CD4-positive, alpha-beta T cell treated with Interferon gamma for 1 hour (primary cell): ENCODE data around the gene VASH1.

Experiments
- DNase-seq: peaks from one replicate; pipeline ENCODE4 v3.0.0-alpha.2; 2020

The VASH1 gene

GRCh38 chr14:76772300-76773187 is 11.3 kb downstream of the VASH1 start:
- no peak for DNase-seq

GRCh38 chr14:76773188-76773885 is 12.1 kb downstream of the VASH1 start:
- peak; percentile 68 for DNase-seq

DNA sequence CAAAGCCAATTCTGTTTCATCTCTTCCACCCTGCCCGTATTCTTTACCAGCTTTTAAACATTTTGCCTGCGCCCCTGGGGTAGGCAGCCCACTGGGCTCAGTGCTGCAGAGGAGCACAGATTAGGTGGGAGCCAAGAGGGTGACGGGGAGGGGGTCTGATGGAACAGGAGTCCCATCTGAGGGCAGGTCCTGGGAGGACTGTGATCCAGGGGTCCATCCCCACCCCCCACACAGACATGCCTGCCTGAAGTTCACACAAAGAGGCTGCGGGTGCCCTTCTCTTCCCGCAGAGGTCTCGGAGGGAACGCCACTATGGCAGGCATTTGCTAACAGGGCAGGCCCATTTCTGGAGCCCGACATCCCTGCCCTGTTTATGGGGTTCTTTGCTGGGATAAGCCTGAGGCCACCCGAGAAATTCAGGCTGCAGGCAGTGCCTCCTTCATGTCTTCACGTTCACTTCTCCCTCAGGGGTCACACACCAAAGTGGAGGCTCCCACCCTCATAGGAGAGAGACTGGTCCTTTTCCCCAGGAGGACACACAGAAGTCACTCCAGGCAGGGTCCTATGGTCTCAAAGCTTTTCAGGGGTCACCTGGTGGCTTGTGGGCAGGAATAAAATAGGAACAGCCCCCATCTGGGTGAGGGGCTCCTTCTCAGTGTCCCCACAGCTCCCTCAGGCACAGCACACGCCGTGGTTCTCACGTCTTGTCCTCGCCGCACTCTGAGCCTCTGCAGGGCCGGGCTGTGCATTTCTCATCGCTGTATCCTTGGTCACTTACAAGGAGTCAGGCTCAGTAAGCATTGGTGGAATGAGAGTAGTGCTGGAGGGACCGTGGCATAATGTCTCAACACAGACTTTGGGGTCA is 12.9 kb downstream of the VASH1 start:
- DNase-seq = no peak

DNA sequence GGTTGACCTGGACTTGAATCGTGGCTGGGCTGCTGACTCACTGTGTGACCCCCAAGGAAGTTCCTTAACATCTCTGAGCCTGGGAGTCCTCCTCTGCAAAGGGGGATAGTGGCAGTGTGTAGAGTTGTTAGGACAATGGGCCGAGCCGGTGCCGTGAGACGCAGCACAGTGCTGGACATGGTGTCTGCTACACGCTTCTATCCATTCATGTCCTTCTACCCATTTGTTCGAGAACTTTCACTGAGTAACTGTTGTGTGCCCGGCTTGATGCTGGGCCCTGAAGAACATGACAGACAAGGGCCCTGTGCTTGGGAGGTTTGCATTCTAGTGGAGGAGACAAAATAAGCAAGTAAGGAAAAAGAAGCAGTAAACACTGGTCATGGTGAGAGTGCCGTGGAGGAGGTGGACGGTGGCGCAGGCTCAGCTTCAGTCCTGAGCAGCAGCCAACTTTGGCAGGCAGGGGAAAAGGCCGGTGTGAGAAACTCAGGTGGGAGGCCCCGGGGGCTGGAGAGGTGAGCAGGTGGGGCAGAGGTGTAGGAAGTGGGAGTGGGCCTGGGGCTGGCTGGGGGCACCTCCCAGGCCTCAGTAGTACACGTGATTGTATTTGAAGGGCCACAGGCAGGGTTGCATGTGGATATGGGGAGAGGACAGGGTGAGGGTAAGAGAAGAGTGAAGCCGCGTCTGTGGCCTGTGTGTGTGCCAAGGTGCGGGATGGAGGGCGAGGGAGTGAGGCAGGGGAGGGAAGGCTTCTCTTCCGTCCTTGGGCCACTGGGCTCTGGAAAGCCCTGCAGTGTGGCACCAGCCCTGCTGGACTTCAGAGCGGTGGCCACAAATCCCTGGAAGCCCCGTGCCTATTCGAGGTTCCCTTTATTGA is 13.8 kb downstream of the VASH1 start:
- DNase-seq = no peak

DNA sequence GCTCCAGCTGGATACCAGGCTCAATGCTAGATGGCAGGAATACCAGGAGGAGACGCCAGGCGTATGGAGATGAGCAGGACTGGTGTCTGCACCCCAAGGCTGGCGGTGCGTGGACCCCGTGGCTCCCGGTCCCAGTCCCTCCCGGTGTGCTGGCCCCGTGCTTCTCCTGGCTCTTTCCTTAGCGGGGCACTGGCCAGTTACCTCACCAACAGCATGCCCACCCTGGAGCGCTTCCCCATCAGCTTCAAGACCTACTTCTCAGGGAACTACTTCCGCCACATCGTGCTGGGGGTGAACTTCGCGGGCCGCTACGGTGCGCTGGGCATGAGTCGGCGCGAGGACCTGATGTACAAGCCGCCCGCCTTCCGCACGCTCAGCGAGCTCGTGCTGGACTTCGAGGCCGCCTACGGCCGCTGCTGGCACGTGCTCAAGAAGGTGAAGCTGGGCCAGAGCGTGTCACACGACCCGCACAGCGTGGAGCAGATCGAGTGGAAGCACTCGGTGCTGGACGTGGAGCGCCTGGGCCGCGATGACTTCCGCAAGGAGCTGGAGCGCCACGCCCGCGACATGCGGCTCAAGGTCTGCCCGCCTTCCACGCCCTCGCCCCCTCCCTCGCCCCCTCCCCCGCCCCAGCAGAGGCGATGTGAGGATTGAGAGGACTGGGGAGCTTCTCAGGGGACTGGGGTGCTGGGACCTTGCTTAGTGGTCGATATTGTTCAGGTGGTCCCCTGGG is 14.6 kb downstream of the VASH1 start:
- no peak for DNase-seq

GRCh38 chr14:76776428-76777251 is 15.4 kb downstream of the VASH1 start:
- DNase-seq = no peak

DNA sequence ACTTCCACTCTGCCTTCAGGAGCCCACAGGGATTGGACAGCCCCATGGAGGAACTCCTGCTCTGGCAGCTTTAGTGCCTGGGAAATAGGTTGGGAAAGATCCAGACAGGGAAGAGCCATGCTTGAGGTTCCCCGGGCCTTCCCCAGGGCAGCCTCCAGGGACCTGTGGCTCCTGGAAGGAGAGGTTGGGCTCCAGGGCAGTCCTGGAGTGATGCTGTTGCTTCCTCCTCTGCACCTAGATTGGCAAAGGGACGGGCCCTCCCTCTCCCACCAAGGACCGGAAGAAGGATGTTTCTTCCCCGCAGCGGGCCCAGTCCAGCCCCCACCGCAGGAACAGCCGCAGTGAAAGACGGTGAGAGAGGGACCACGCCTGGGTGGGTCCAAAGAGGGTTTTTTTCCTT is 16.5 kb downstream of the VASH1 start:
- no peak for DNase-seq

DNA sequence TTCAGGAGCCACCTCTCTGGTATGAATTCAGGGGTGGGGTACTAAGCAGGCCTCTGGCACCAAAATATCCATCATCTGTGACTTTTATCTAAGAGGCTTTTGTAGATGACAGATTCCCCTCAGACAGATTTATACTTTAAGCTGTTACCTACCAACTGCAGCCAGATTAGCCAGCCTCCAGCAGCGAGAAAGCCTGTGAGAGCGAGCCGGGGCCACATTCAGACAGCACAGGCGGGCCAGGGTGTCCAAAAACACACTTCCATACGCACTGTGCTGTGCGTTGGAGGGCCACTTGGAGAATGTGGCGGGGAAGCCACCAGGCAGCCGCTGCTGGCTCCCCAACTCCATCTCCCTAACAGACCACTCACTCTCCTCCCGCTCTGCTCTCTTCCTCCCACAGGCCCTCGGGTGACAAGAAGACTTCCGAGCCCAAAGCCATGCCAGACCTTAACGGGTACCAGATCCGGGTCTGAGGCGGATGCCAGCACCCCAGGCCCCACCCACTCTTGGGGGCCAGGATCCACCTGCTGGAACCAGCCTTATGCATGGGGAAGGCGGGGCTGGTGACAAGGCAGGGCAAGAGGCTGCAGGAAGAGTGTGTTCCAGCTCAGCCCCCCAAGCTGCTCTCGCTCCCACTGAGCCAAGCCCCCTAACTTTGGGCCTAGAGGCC is 17.4 kb downstream of the VASH1 start:
- no peak for DNase-seq

- no peak for DNase-seq
Observed at GRCh38 chr14:76779221-76780057, 18.2 kb downstream of the VASH1 start.

DNA sequence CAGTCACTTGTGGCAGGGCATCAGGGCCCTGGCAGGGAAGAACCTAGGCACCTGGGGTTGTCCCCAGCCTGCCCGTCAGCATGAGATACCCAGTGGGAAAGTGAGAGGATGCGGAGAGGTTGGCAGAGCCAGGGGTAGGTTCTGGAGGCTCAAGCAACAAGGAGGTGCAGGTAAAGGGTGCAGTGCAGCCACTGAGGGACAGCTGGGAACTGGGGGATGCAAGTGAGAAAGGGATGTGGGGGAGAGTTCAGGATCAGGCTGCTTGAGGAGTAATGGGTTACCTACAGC is 18.7 kb downstream of the VASH1 start:
- DNase-seq = no peak

DNA sequence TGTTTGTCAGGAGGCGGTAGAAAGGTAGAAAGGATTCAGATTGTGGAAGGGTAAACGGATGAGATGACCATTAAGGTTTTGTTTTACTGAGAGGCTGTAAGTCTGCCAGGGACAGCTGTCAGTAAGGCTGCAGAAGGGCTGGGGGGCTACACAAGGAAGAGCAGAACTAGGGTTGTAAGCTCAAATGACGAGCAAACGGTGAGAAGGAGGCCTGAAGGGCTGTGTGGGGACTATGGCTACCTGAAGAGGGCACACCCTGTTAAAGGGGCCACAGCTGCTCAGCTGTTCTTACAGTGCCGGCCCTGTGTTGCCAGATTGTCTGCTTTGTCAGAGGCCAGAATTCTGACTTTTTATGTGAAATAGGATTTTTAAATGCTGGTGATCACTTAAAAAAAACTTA is 19.1 kb downstream of the VASH1 start:
- DNase-seq = no peak

GRCh38 chr14:76780875-76781647 is 19.8 kb downstream of the VASH1 start:
- DNase-seq = no peak

GRCh38 chr14:76781648-76782051 is 20.4 kb downstream of the VASH1 start:
- DNase-seq = no peak

GRCh38 chr14:76782115-76782884 is 21.0 kb downstream of the VASH1 start:
- no peak for DNase-seq

GRCh38 chr14:76782885-76783566 is 21.8 kb downstream of the VASH1 start:
- no peak for DNase-seq

GRCh38 chr14:76784266-76784874 is 23.1 kb downstream of the VASH1 start:
- no peak for DNase-seq

DNA sequence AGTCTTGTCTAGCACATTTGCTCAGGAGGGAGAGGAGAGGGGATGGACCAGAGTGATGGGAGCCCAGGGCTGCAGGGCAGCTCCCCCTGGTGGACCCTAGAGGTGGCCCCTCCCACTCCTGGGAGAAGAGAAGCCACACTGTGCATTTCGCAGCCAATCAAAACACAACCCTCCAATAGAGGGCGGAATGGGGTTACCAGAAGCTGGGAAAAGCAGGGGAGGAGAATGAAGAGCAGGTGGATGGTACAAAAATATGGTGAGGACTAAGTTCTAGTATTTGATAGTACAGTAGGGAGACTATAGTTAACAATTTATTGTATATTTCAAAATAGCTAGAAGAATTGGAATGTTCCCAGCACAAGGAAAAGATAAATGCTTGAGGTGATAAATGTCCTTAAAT is 23.6 kb downstream of the VASH1 start:
- DNase-seq = peak; percentile 67
